Transverse colon (tissue), 4 donors: Measurements from ENCODE around the gene CTNNA1. TPM values are rescaled to one million over a fixed set of nuclear protein-coding genes. Genes with fewer than 3 reads are reported as not detected.

Source experiments
- DNase-seq: peaks from one replicate; pipeline ENCODE4 v3.0.0-alpha.2; 2019
- H3K27ac ChIP-seq, 4 donors: fragments of 200-600 bp; sonication (generic); 2 replicates each; pipeline ENCODE4 v1.5.1; 2016 to 2018; ENCODE audit warnings: inconsistent platforms in 4 of 4
- H3K27me3 ChIP-seq: fragments of 200-600 bp; sonication (generic); 2 replicates; pipeline ENCODE4 v1.5.1; 2017; ENCODE audit warnings: inconsistent platforms
- H3K36me3 ChIP-seq, 4 donors: fragments of 200-600 bp; sonication (generic); 2 replicates each; pipeline ENCODE4 v1.5.1; 2017 to 2019; ENCODE audit warnings: inconsistent platforms in 4 of 4
- H3K4me1 ChIP-seq, 4 donors: fragments of 200-600 bp; sonication (generic); 2 replicates each; pipeline ENCODE4 v1.5.1; 2017 to 2020; ENCODE audit warnings: inconsistent platforms in 4 of 4
- H3K4me3 ChIP-seq, 4 donors: fragments of 200-600 bp; sonication (generic); 1 replicate in 1 of 4; 2 replicates in 3 of 4; pipeline versions ENCODE4 v1.5.1 to v1.6.1; 2017 to 2019; ENCODE audit warnings: inconsistent platforms in 4 of 4
- H3K9me3 ChIP-seq, 2 donors: fragments of 200-600 bp; sonication (generic); 2 replicates each; pipeline ENCODE4 v1.5.1; 2017 to 2019; ENCODE audit warnings: inconsistent platforms in 2 of 2
- EP300 ChIP-seq: sonication (generic); formaldehyde crosslinking; IDR thresholded peaks from one replicate; pipeline ENCODE4 v1.6.1; 2017; ENCODE audit warnings: antibody characterized with exemption, low read depth
- POLR2A ChIP-seq: fragments of 450-650 bp; IDR thresholded peaks from one replicate; pipeline ENCODE4 v1.6.1; 2016; ENCODE audit warnings: antibody characterized with exemption, mild to moderate bottlenecking, moderate library complexity
- POLR2AphosphoS5 ChIP-seq, 3 donors: sonication (generic); formaldehyde crosslinking; IDR thresholded peaks; one replicate each; pipeline ENCODE4 v1.6.1; 2016; ENCODE audit warnings: antibody characterized with exemption in 3 of 3
- WGBS, 2 donors: methylation state at CpG; one replicate each; pipeline ENCODE4 v1.1.5; 2018; ENCODE audit warnings: low coverage in 1 of 2; 5-methylcytosine and 5-hydroxymethylcytosine counted together
- in situ Hi-C, 4 donors: fragments of 200-750 bp; cut with MboI; loops; one replicate each; pipeline versions ENCODE4 v1.15.0 to v1.15.1; 2017; ENCODE audit warnings: low sequenced_read_pairs in 3 of 4, low pct_ligation_motif_present in 1 of 4, low pct_unique_long_range_greater_than_20kb in 1 of 4
- intact Hi-C: fragments of 100-400 bp; cut with DNase I; formaldehyde crosslinking; loops from one replicate; pipeline ENCODE4 v1.15.1; 2023; ENCODE audit warnings: low total_unique reads
- total RNA-seq, 4 donors: library from RNA; depleted of rRNA; stranded (reverse); fragments of >200 nt; gene quantifications; one replicate each; pipeline ENCODE4 v1.1.0, GENCODE V29; 2016
- TF ChIP-seq, protein P1 (sequence below), 5 experiments: fragments of 200-600 bp in 3 of 5; fragments of 450-650 bp in 2 of 5; sonication (generic) in 3 of 5; IDR thresholded peaks; 1 replicate in 2 of 5; 2 replicates in 3 of 5; pipeline ENCODE4 v1.5.1; 2016 to 2017; ENCODE audit warnings: antibody characterized with exemption in 5 of 5, inconsistent platforms in 3 of 5, mild to moderate bottlenecking in 2 of 5, moderate library complexity in 1 of 5

The CTNNA1 gene
- total RNA-seq, 4 donors from 2014 or later, result 272 to 381 (median 316) TPM

DNA sequence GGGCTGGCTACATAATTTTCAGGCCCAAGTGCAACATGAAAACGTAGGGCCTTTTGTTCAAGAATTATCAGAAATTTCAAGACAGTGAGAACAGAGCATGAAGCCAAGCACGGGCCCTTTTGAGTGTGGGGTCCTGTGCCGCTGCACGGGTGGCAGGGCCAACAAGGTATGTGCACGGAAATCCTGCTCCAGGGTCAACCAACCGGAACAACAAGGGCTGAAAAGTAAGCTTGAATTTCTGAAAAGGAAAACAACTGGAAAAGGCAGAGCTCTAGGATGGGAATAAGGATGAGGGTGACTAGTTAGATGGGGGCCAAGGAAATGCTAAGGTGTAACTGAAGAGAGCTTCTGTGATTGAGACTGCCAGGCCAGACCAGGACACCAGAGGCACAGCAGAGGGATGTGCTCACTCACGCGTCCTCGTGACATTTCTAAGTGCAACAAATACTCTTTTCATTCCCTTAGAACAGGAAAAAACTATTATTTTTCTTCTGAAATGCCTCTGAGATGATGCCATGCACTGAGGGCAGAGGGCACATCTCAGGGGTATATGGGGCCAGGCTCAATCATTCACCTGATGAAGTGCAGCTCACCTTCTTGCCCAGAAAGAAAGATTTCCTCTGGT lies 202.6 kb downstream of the CTNNA1 start:
- WGBS, 2 donors, result 84 to 87% methylated on average over 6 to 9 of the region's 9 CpGs
- Histone ChIP-seq H3K4me3 (no peak overlapping the region), H3K27ac (no peak overlapping the region), H3K4me1 (peaks cover 16 to 38% (median 23%) of the 10 kb centered on the region in 4 donors), H3K27me3 (no peaks in the 10 kb centered on the region), H3K9me3 (no peaks in the 10 kb centered on the region), H3K36me3 (no peaks in the 10 kb centered on the region)
- TF ChIP-seq POLR2A (no peak), POLR2AphosphoS5 (IDR thresholded peaks at IDR 0.05) (no peak), EP300 (no peak)
- TF ChIP-seq, protein P1, sequence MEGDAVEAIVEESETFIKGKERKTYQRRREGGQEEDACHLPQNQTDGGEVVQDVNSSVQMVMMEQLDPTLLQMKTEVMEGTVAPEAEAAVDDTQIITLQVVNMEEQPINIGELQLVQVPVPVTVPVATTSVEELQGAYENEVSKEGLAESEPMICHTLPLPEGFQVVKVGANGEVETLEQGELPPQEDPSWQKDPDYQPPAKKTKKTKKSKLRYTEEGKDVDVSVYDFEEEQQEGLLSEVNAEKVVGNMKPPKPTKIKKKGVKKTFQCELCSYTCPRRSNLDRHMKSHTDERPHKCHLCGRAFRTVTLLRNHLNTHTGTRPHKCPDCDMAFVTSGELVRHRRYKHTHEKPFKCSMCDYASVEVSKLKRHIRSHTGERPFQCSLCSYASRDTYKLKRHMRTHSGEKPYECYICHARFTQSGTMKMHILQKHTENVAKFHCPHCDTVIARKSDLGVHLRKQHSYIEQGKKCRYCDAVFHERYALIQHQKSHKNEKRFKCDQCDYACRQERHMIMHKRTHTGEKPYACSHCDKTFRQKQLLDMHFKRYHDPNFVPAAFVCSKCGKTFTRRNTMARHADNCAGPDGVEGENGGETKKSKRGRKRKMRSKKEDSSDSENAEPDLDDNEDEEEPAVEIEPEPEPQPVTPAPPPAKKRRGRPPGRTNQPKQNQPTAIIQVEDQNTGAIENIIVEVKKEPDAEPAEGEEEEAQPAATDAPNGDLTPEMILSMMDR (IDR thresholded peaks at IDR 0.05), result no peak
- intact Hi-C loops, result no loop called here
- no peak for DNase-seq
- in situ Hi-C loops, result no loop called here

DNA sequence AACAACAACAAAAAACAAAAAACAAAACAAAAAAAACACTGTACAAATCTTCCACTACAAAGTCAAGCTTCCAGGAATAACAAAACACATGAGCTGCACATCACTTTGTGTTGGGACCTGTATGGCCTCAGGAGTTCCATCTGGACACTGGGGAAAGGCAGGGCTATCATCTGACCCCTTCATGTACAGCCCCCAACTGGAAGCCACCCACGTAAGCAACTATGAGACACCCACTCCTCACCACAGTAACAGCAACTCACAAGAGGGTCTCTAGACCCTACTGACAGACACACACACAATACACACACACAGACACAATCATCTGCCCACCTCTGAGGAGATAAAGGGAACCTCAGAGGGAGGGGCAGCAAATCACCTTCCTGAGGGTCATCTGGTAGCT lies 203.6 kb downstream of the CTNNA1 start:
- intact Hi-C loops (no loop called here), in situ Hi-C loops (no loop called here)

DNA sequence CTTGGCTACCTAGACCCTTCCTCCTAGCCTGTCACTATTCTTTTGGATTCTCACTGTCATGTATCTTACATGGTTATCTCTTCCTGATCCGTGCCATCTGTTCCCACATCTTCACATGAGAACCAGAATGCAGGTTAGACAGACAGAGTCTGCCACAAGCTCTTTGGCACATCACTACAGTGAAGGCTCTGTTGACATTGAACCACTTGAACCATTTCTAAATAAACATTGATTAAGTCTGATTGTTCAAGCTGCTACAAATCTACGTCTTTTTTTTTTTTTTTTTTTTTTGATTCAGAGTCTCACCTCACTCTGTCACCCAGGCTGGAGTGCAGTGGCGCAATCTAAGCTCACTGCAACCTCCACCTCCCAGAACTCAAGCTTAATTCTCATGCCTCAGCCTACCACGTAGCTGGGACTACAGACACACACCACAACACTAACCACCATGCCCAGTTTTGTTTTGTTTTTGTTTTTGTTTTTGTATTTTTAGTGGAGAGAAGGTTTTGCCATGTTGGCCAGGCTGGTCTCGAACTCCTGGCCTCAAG lies 207.0 kb downstream of the CTNNA1 start:
- H3K27ac ChIP-seq, result no peak overlapping the region
- H3K4me3 ChIP-seq, result no peak overlapping the region
- WGBS, 2 donors, result 91 to 96% methylated on average over 3 to 5 of the region's 5 CpGs
- no peaks in the 10 kb centered on the region for H3K27me3 ChIP-seq
- no peaks in the 10 kb centered on the region for H3K36me3 ChIP-seq
- intact Hi-C loops, result no loop called here
- H3K4me1 ChIP-seq, result peaks cover 0 to 30% (median 5%) of the 10 kb centered on the region in 4 donors
- H3K9me3 ChIP-seq, result no peaks in the 10 kb centered on the region
- in situ Hi-C loops, result no loop called here
- no peak for DNase-seq
- TF ChIP-seq POLR2A (no peak), POLR2AphosphoS5 (IDR thresholded peaks at IDR 0.05) (no peak), EP300 (no peak)
- TF ChIP-seq, protein P1 (IDR thresholded peaks at IDR 0.05), result no peak

More for the DNA sequence above, 203.6 kb downstream of the CTNNA1 start:
- no peaks in the 10 kb centered on the region for H3K36me3 ChIP-seq
- TF ChIP-seq POLR2A (no peak), EP300 (no peak), POLR2AphosphoS5 (IDR thresholded peaks at IDR 0.05) (no peak)
- TF ChIP-seq, protein P1 (IDR thresholded peaks at IDR 0.05), result no peak
- H3K27me3 ChIP-seq, result no peaks in the 10 kb centered on the region
- WGBS, 2 donors, result 89 to 100% methylated on average over 1 of the region's 1 CpG
- DNase-seq, result no peak
- H3K27ac ChIP-seq, result no peak overlapping the region
- no peaks in the 10 kb centered on the region for H3K9me3 ChIP-seq
- peaks cover 16 to 38% (median 23%) of the 10 kb centered on the region in 4 donors for H3K4me1 ChIP-seq
- no peak overlapping the region for H3K4me3 ChIP-seq

DNA sequence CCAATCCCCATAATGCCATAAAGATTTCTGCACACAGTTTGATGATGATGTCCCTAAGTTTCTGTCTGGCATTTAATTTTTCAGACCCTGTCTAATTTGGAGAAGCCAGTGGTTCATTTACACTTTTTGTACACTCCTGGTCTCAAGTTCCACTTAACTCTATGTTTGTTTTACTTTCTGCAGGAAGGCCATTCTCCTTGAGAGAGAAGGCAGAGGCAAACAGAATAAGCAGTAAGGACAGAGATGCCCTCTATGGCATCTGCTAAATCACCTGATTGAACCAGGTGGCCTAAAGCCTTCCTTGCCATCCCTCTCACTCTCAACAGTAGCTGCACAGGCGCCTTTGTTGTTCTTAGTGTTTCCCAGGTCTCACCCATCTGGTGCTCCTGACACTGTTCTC lies 208.0 kb downstream of the CTNNA1 start:
- in situ Hi-C loops, result no loop called here
- intact Hi-C loops, result no loop called here
- H3K27ac ChIP-seq, result no peak overlapping the region

More for the DNA sequence above, 208.0 kb downstream of the CTNNA1 start:
- no peaks in the 10 kb centered on the region for H3K27me3 ChIP-seq
- 78 to 94% methylated on average over 1 of the region's 1 CpG for WGBS, 2 donors
- H3K9me3 ChIP-seq, result no peaks in the 10 kb centered on the region
- no peak for DNase-seq
- no peaks in the 10 kb centered on the region for H3K36me3 ChIP-seq
- TF ChIP-seq POLR2A (no peak), EP300 (no peak), POLR2AphosphoS5 (IDR thresholded peaks at IDR 0.05) (no peak)
- TF ChIP-seq, protein P1 (IDR thresholded peaks at IDR 0.05), result no peak
- H3K4me3 ChIP-seq, result no peak overlapping the region
- H3K4me1 ChIP-seq, result peaks cover 0 to 29% (median 5%) of the 10 kb centered on the region in 4 donors
